ENCODE measurements around the gene DGLUCY.
"Not testable (repeated sequence)": the region's sequence is repeated elsewhere in the genome, so short reads cannot be mapped to it uniquely, and the experiment has no call there.

The DGLUCY gene

GRCh38 chr14:91207008-91207407 lies 93.1 kb downstream of the DGLUCY start:
- DNase-seq (ENCODE audit: low read depth): no peak

GRCh38 chr14:91211017-91211416 lies 97.1 kb downstream of the DGLUCY start:
- no peak for DNase-seq (ENCODE audit: low read depth)

- DNase-seq (ENCODE audit: low read depth): no peak
Observed at GRCh38 chr14:91214306-91214705, 100.4 kb downstream of the DGLUCY start.

GRCh38 chr14:91215381-91215780 lies 101.5 kb downstream of the DGLUCY start:
- no peak for DNase-seq (ENCODE audit: low read depth)

- no peak for DNase-seq (ENCODE audit: low read depth)
Observed at GRCh38 chr14:91216731-91217226, 102.9 kb downstream of the DGLUCY start.

GRCh38 chr14:91218014-91218413 lies 104.1 kb downstream of the DGLUCY start:
- DNase-seq (ENCODE audit: low read depth): no peak

- DNase-seq (ENCODE audit: low read depth): no peak
Observed at GRCh38 chr14:91219517-91220389, 105.9 kb downstream of the DGLUCY start.

- DNase-seq (ENCODE audit: low read depth): no peak
Observed at GRCh38 chr14:91220581-91221000, 106.7 kb downstream of the DGLUCY start.

- DNase-seq (ENCODE audit: low read depth): no peak
Observed at GRCh38 chr14:91221270-91221669, 107.4 kb downstream of the DGLUCY start.

GRCh38 chr14:91223028-91223783 lies 109.3 kb downstream of the DGLUCY start:
- DNase-seq (ENCODE audit: low read depth): no peak

GRCh38 chr14:91225025-91225424 lies 111.2 kb downstream of the DGLUCY start:
- no peak for DNase-seq (ENCODE audit: low read depth)

- DNase-seq (ENCODE audit: low read depth): not testable (repeated sequence)
Observed at GRCh38 chr14:91226360-91226759, 112.5 kb downstream of the DGLUCY start.

- no peak for DNase-seq (ENCODE audit: low read depth)
Observed at GRCh38 chr14:91227183-91227628, 113.3 kb downstream of the DGLUCY start.

GRCh38 chr14:91228112-91229004 lies 114.5 kb downstream of the DGLUCY start:
- DNase-seq (ENCODE audit: low read depth): peak; percentile 79

- DNase-seq (ENCODE audit: low read depth): no peak
Observed at GRCh38 chr14:91229005-91229382, 115.1 kb downstream of the DGLUCY start.

GRCh38 chr14:91229743-91230200 lies 115.9 kb downstream of the DGLUCY start:
- DNase-seq (ENCODE audit: low read depth): peak; percentile 54

- no peak for DNase-seq (ENCODE audit: low read depth)
Observed at GRCh38 chr14:91230397-91231035, 116.6 kb downstream of the DGLUCY start.

- DNase-seq (ENCODE audit: low read depth): no peak
Observed at GRCh38 chr14:91231446-91231845, 117.6 kb downstream of the DGLUCY start.

- no peak for DNase-seq (ENCODE audit: low read depth)
Observed at GRCh38 chr14:91232052-91232451, 118.2 kb downstream of the DGLUCY start.

- DNase-seq (ENCODE audit: low read depth): no peak
Observed at GRCh38 chr14:91232603-91233002, 118.7 kb downstream of the DGLUCY start.

All from stimulated activated CD8-positive, alpha-beta memory T cell treated with anti-CD3 and anti-CD28 coated beads, Interleukin-4, amount 100 ng/mL, for 24 hours (primary cell).